GM12878 (cell line): ENCODE measurements around the gene P3H3. TPM values are rescaled to one million over a fixed set of nuclear protein-coding genes. Genes with fewer than 3 reads are reported as not detected.

Experiments
- RAD51 ChIP-seq: fragments of 450-650 bp; IDR thresholded peaks from 2 replicates; pipeline ENCODE4 v1.6.1; 2016; ENCODE audit warnings: moderate library complexity, mild to moderate bottlenecking, inconsistent platforms
- YBX1 ChIP-seq: fragments of 450-650 bp; IDR thresholded peaks from 2 replicates; pipeline ENCODE4 v1.6.1; 2016; ENCODE audit warnings: antibody characterized with exemption
- polyA plus RNA-seq, 11 experiments: library from polyadenylated mRNA; depleted of rRNA in 4 of 11; unstranded in 6 of 11; stranded (reverse) in 5 of 11; fragments of >200 nt; fragmentation: Nextera tagmentation in 4 of 11; fragmentation: Illumina TruSeq in 1 of 11; extraction: Ambion mirVana in 4 of 11; extraction: Trizol in 1 of 11; gene quantifications; 1 replicate in 1 of 11; 2 replicates in 10 of 11; pipeline versions ENCODE4 v1.2.1 to v1.2.3, GENCODE V29; 2011 to 2016; ENCODE audit warnings: inconsistent platforms in 2 of 11, missing spikeins in 2 of 11, low read depth in 1 of 11
- total RNA-seq, 4 experiments: library from RNA; depleted of rRNA in 3 of 4; stranded (reverse); fragments of >200 nt in 3 of 4; fragmentation: Illumina TruSeq in 1 of 4; extraction: Trizol in 1 of 4; gene quantifications; 2 replicates each; pipeline versions ENCODE4 v1.2.1 to v1.2.3, GENCODE V29; 2013 to 2021
- TF ChIP-seq, protein P1 (sequence below): IDR thresholded peaks from 2 replicates; pipeline ENCODE4 v1.6.1; 2012; ENCODE audit warnings: mild to moderate bottlenecking, low read depth, low read length
- TF ChIP-seq, protein P2 (sequence below): fragments of 450-650 bp; IDR thresholded peaks from 2 replicates; pipeline ENCODE4 v1.6.1; 2017; ENCODE audit warnings: mild to moderate bottlenecking, moderate library complexity

P3H3 gene
- total and polyA plus RNA-seq, 10 of the 15 experiments (the other 5 are each of a cell fraction or from before 2014, with no cell fraction given), result 0.03 to 0.21 (median 0.05) TPM; not detected in 7

DNA sequence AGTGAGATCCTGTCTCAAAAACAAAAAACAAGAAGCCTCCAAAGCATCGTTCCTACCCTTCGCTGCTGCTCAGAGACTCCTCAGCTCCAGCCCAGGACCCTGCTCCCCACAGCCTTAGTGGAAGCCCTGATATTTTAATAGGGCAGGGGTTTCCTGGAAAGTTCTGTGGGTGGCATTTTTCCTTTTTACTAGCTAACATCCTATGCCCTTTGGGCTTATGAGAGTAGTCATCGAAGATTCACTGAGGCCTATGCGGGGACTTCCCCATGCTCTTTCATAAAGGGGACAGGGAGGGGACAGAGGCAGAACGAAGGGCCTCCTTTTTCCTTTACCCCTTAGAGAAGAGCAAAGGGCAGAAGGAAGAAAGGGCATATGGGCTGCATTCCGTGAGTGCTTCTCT, 47.6 kb upstream of the P3H3 start (continued):
- TF ChIP-seq, protein P1, sequence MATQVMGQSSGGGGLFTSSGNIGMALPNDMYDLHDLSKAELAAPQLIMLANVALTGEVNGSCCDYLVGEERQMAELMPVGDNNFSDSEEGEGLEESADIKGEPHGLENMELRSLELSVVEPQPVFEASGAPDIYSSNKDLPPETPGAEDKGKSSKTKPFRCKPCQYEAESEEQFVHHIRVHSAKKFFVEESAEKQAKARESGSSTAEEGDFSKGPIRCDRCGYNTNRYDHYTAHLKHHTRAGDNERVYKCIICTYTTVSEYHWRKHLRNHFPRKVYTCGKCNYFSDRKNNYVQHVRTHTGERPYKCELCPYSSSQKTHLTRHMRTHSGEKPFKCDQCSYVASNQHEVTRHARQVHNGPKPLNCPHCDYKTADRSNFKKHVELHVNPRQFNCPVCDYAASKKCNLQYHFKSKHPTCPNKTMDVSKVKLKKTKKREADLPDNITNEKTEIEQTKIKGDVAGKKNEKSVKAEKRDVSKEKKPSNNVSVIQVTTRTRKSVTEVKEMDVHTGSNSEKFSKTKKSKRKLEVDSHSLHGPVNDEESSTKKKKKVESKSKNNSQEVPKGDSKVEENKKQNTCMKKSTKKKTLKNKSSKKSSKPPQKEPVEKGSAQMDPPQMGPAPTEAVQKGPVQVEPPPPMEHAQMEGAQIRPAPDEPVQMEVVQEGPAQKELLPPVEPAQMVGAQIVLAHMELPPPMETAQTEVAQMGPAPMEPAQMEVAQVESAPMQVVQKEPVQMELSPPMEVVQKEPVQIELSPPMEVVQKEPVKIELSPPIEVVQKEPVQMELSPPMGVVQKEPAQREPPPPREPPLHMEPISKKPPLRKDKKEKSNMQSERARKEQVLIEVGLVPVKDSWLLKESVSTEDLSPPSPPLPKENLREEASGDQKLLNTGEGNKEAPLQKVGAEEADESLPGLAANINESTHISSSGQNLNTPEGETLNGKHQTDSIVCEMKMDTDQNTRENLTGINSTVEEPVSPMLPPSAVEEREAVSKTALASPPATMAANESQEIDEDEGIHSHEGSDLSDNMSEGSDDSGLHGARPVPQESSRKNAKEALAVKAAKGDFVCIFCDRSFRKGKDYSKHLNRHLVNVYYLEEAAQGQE, result no peak
- TF ChIP-seq YBX1, result no peak
- TF ChIP-seq RAD51, result no peak
- TF ChIP-seq, protein P2, sequence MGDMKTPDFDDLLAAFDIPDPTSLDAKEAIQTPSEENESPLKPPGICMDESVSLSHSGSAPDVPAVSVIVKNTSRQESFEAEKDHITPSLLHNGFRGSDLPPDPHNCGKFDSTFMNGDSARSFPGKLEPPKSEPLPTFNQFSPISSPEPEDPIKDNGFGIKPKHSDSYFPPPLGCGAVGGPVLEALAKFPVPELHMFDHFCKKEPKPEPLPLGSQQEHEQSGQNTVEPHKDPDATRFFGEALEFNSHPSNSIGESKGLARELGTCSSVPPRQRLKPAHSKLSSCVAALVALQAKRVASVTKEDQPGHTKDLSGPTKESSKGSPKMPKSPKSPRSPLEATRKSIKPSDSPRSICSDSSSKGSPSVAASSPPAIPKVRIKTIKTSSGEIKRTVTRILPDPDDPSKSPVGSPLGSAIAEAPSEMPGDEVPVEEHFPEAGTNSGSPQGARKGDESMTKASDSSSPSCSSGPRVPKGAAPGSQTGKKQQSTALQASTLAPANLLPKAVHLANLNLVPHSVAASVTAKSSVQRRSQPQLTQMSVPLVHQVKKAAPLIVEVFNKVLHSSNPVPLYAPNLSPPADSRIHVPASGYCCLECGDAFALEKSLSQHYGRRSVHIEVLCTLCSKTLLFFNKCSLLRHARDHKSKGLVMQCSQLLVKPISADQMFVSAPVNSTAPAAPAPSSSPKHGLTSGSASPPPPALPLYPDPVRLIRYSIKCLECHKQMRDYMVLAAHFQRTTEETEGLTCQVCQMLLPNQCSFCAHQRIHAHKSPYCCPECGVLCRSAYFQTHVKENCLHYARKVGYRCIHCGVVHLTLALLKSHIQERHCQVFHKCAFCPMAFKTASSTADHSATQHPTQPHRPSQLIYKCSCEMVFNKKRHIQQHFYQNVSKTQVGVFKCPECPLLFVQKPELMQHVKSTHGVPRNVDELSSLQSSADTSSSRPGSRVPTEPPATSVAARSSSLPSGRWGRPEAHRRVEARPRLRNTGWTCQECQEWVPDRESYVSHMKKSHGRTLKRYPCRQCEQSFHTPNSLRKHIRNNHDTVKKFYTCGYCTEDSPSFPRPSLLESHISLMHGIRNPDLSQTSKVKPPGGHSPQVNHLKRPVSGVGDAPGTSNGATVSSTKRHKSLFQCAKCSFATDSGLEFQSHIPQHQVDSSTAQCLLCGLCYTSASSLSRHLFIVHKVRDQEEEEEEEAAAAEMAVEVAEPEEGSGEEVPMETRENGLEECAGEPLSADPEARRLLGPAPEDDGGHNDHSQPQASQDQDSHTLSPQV, result no peak
